Liver (tissue), 9 donors: ENCODE results near the gene IL1RN. TPM values are rescaled to one million over a fixed set of nuclear protein-coding genes. Genes with fewer than 3 reads are reported as not detected.
A peak's percentile ranks its signal among the peaks of the same experiment; 100 is the strongest.

ENCODE experiments used
- DNase-seq: peaks from one replicate; pipeline ENCODE4 v3.0.0-alpha.2; 2017; ENCODE audit warnings: low spot score
- H3K27ac ChIP-seq, 2 donors: one replicate each; pipeline ENCODE4 v1.7.0; 2013; ENCODE audit warnings: inconsistent platforms in 2 of 2, low read length in 2 of 2, control low read depth in 1 of 2, low read depth in 1 of 2, mild to moderate bottlenecking in 1 of 2
- H3K27me3 ChIP-seq, 4 donors: one replicate each; pipeline versions ENCODE4 v1.6.1 to v1.7.0; 2013; ENCODE audit warnings: low read length in 3 of 4, inconsistent platforms in 1 of 4, mild to moderate bottlenecking in 1 of 4, moderate library complexity in 1 of 4; ENCODE audit not compliant: control insufficient read depth in 4 of 4, insufficient read depth in 4 of 4
- H3K36me3 ChIP-seq, 4 donors: one replicate each; pipeline versions ENCODE4 v1.6.1 to v1.7.0; 2013; ENCODE audit warnings: low read length in 3 of 4, mild to moderate bottlenecking in 3 of 4, low read depth in 1 of 4, moderate library complexity in 1 of 4; ENCODE audit not compliant: control insufficient read depth in 4 of 4, insufficient read depth in 3 of 4
- H3K4me1 ChIP-seq, 4 donors: one replicate each; pipeline versions ENCODE4 v1.6.1 to v1.7.0; 2013; ENCODE audit warnings: low read length in 3 of 4, mild to moderate bottlenecking in 3 of 4, moderate library complexity in 1 of 4; ENCODE audit not compliant: control insufficient read depth in 4 of 4, insufficient read depth in 4 of 4
- H3K4me3 ChIP-seq, 3 donors: one replicate each; pipeline versions ENCODE4 v1.6.1 to v1.7.0; 2013; ENCODE audit warnings: low read length in 3 of 3, control low read depth in 1 of 3, low read depth in 1 of 3, mild to moderate bottlenecking in 1 of 3
- H3K9ac ChIP-seq, 2 donors: one replicate each; pipeline ENCODE4 v1.7.0; 2013; ENCODE audit warnings: low read length in 2 of 2, mild to moderate bottlenecking in 2 of 2, moderate library complexity in 2 of 2, control low read depth in 1 of 2, low read depth in 1 of 2
- H3K9me3 ChIP-seq, 4 donors: one replicate each; pipeline versions ENCODE4 v1.6.1 to v1.7.0; 2013; ENCODE audit warnings: low read length in 3 of 4; ENCODE audit not compliant: control insufficient read depth in 4 of 4
- ATF3 ChIP-seq: IDR thresholded peaks from 2 replicates; pipeline ENCODE4 v1.6.1; 2016; ENCODE audit warnings: antibody characterized with exemption
- CTCF ChIP-seq: fragments of 150-350 bp; IDR thresholded peaks from 2 replicates; pipeline ENCODE4 v1.5.1; 2017; ENCODE audit warnings: improper control_type of control experiment, low read depth, low read length; ENCODE audit not compliant: missing input control
- EGR1 ChIP-seq, 2 donors: IDR thresholded peaks; 2 replicates each; pipeline ENCODE4 v1.6.1; 2016 to 2018; ENCODE audit warnings: antibody characterized with exemption in 2 of 2, low read depth in 2 of 2
- FOXA1 ChIP-seq: IDR thresholded peaks from 2 replicates; pipeline ENCODE4 v1.6.1; 2016; ENCODE audit warnings: antibody characterized with exemption
- FOXA2 ChIP-seq: IDR thresholded peaks from 2 replicates; pipeline ENCODE4 v1.6.1; 2016; ENCODE audit warnings: antibody characterized with exemption
- GABPA ChIP-seq, 2 donors: IDR thresholded peaks in 1 of 2; conservative IDR thresholded peaks in 1 of 2; 2 replicates each; pipeline ENCODE4 v1.6.1; 2016; ENCODE audit warnings: antibody characterized with exemption in 2 of 2, mild to moderate bottlenecking in 1 of 2, moderate library complexity in 1 of 2
- HNF4A ChIP-seq, 2 donors: conservative IDR thresholded peaks; 2 replicates each; pipeline ENCODE4 v1.6.1; 2016; ENCODE audit warnings: antibody characterized with exemption in 2 of 2, mild to moderate bottlenecking in 2 of 2
- HNF4G ChIP-seq: IDR thresholded peaks from 2 replicates; pipeline ENCODE4 v1.6.1; 2016; ENCODE audit warnings: antibody characterized with exemption
- JUND ChIP-seq, 2 donors: IDR thresholded peaks; 2 replicates each; pipeline ENCODE4 v1.6.1; 2016; ENCODE audit warnings: antibody characterized with exemption in 2 of 2
- MAX ChIP-seq: IDR thresholded peaks from 2 replicates; pipeline ENCODE4 v1.6.1; 2016; ENCODE audit warnings: antibody characterized with exemption
- NR2F2 ChIP-seq: IDR thresholded peaks from 2 replicates; pipeline ENCODE4 v1.6.1; 2016; ENCODE audit warnings: antibody characterized with exemption
- RAD21 ChIP-seq, 2 donors: IDR thresholded peaks; 2 replicates each; pipeline ENCODE4 v1.6.1; 2016; ENCODE audit warnings: antibody characterized with exemption in 2 of 2, mild to moderate bottlenecking in 2 of 2
- REST ChIP-seq: IDR thresholded peaks from 2 replicates; pipeline ENCODE4 v1.6.1; 2016; ENCODE audit warnings: antibody characterized with exemption, mild to moderate bottlenecking
- RXRA ChIP-seq, 2 donors: IDR thresholded peaks; 2 replicates each; pipeline ENCODE4 v1.6.1; 2017 to 2018; ENCODE audit warnings: antibody characterized with exemption in 2 of 2, mild to moderate bottlenecking in 1 of 2
- SP1 ChIP-seq: IDR thresholded peaks from 2 replicates; pipeline ENCODE4 v1.6.1; 2018; ENCODE audit warnings: antibody characterized with exemption, mild to moderate bottlenecking
- TAF1 ChIP-seq: conservative IDR thresholded peaks from 2 replicates; pipeline ENCODE4 v1.6.1; 2016; ENCODE audit warnings: antibody characterized with exemption, mild to moderate bottlenecking
- YY1 ChIP-seq: IDR thresholded peaks from 2 replicates; pipeline ENCODE4 v1.6.1; 2016; ENCODE audit warnings: antibody characterized with exemption, mild to moderate bottlenecking
- ZBTB33 ChIP-seq: IDR thresholded peaks from 2 replicates; pipeline ENCODE4 v1.6.1; 2016; ENCODE audit warnings: antibody characterized with exemption
- WGBS: extraction: QIAGEN DNeasy Blood & Tissue Kit; methylation state at CpG from one replicate; pipeline ENCODE4 v1.1.7; 2013; 5-methylcytosine and 5-hydroxymethylcytosine counted together
- polyA plus RNA-seq, 2 donors: library from polyadenylated mRNA; stranded (reverse) in 1 of 2; unstranded in 1 of 2; fragments of 200-250 nt in 1 of 2; fragments of >200 nt in 1 of 2; fragmentation: Nextera tagmentation in 1 of 2; extraction: Ambion mirVana in 1 of 2; gene quantifications; one replicate each; pipeline versions ENCODE4 v1.2.1 to v1.2.3, GENCODE V29; 2013 to 2015
- total RNA-seq, 2 donors: library from RNA; depleted of rRNA; stranded (reverse); fragments of >200 nt; gene quantifications; one replicate each; pipeline ENCODE4 v1.2.3, GENCODE V29; 2014
- donor health status: healthy.
- donor health status: healthy.
- donor health status: healthy.
- donor health status: healthy.
- donor health status: healthy.

IL1RN gene
- total and polyA plus RNA-seq, 4 donors, result 3.9 to 121 (median 25.8) TPM

- Histone ChIP-seq H3K9me3 (no peaks in the 10 kb centered on the region), H3K36me3 (no peaks in the 10 kb centered on the region), H3K4me1 (peaks cover 0 to 5% (median 2%) of the 10 kb centered on the region in 4 donors), H3K9ac (no peak overlapping the region), H3K27me3 (no peaks in the 10 kb centered on the region), H3K4me3 (no peak overlapping the region), H3K27ac (no peak overlapping the region)
- TF ChIP-seq HNF4G (no peak), FOXA1 (no peak)
- WGBS, result 94% methylated on average over 1 of the region's 1 CpG
- no peak for DNase-seq
These were observed 22.3 kb downstream of the IL1RN start for GRCh38 chr2:113149553-113150257.

- Histone ChIP-seq H3K4me1 (peaks cover 0 to 5% (median 2%) of the 10 kb centered on the region in 4 donors), H3K27ac (no peak overlapping the region)
- DNase-seq, result no peak
These were observed 22.8 kb downstream of the IL1RN start for GRCh38 chr2:113150258-113150601.

More at GRCh38 chr2:113150258-113150601, 22.8 kb downstream of the IL1RN start:
- 62% methylated on average over 5 of the region's 5 CpGs for WGBS
- H3K36me3 ChIP-seq, result no peaks in the 10 kb centered on the region
- no peak for TF ChIP-seq MAX
- no peak for TF ChIP-seq EGR1 (IDR thresholded peaks at IDR 0.05; ENCODE audit: low read depth in 2 of 2)
- peak in 1 of 2 donors; percentile 56 for TF ChIP-seq RXRA (IDR thresholded peaks at IDR 0.05)
- TF ChIP-seq HNF4G, result peak; percentile 87
- TF ChIP-seq RAD21 (IDR thresholded peaks at IDR 0.05), result no peak
- TF ChIP-seq CTCF, result no peak
- TF ChIP-seq NR2F2, result no peak
- no peak for TF ChIP-seq FOXA2
- peak; percentile 96 for TF ChIP-seq SP1
- no peak for TF ChIP-seq ZBTB33
- TF ChIP-seq REST, result no peak
- no peak for TF ChIP-seq YY1
- no peak for TF ChIP-seq GABPA (IDR thresholded peaks at IDR 0.05 in 1 of 2, conservative IDR thresholded peaks at IDR 0.05 in 1 of 2)
- no peak for TF ChIP-seq FOXA1
- no peak for TF ChIP-seq TAF1
- TF ChIP-seq JUND (IDR thresholded peaks at IDR 0.05), result no peak
- peak; percentile 58 to 94 for TF ChIP-seq HNF4A (conservative IDR thresholded peaks at IDR 0.05)
- no peak for TF ChIP-seq ATF3
- H3K27me3 ChIP-seq, result no peaks in the 10 kb centered on the region
- H3K9ac ChIP-seq, result no peak overlapping the region
- no peak overlapping the region for H3K4me3 ChIP-seq
- H3K9me3 ChIP-seq, result no peaks in the 10 kb centered on the region
